DND-41 (cell line): Measurements from ENCODE around the gene GFPT1.

Experiments used
- ATAC-seq: fragments of 200-7000 bp; cut with Tn5 transposase; 3 replicates; pipeline ENCODE4 v1.9.1; 2021; ENCODE audit warnings: low read depth; ENCODE audit not compliant: insufficient read depth
- DNase-seq: peaks from one replicate; pipeline ENCODE4 v3.0.0-alpha.2; 2020
- H2AFZ ChIP-seq: 2 replicates; pipeline ENCODE4 v1.6.0; 2012; ENCODE audit warnings: low read depth, low read length
- H3K27ac ChIP-seq: 2 replicates; pipeline ENCODE4 v1.5.1; 2012; ENCODE audit warnings: low read length, inconsistent platforms
- H3K27me3 ChIP-seq: fragments of 200-600 bp; sonication (generic); 2 replicates; pipeline ENCODE4 v1.6.0; 2012; ENCODE audit warnings: low read length, mild to moderate bottlenecking, inconsistent platforms; ENCODE audit not compliant: insufficient read depth, poor library complexity
- H3K36me3 ChIP-seq: 2 replicates; pipeline ENCODE4 v1.5.1; 2012; ENCODE audit warnings: low read length, inconsistent platforms; ENCODE audit not compliant: insufficient read depth
- H3K4me1 ChIP-seq: 2 replicates; pipeline ENCODE4 v1.5.1; 2012; ENCODE audit warnings: mild to moderate bottlenecking, low read length; ENCODE audit not compliant: insufficient read depth
- H3K4me2 ChIP-seq: 2 replicates; pipeline ENCODE4 v1.6.0; 2012; ENCODE audit warnings: mild to moderate bottlenecking, moderate library complexity, low read length, inconsistent platforms; ENCODE audit not compliant: insufficient read depth
- H3K4me3 ChIP-seq, 2 experiments: fragments of 200-600 bp in 1 of 2; shearing (Covaris generic) in 1 of 2; 2 replicates each; pipeline ENCODE4 v1.5.1; 2012 to 2016; ENCODE audit warnings: inconsistent platforms in 2 of 2, low read length in 2 of 2, mild to moderate bottlenecking in 2 of 2, low read depth in 1 of 2, moderate library complexity in 1 of 2
- H3K79me2 ChIP-seq: 2 replicates; pipeline ENCODE4 v1.6.0; 2012; ENCODE audit warnings: low read length, inconsistent platforms; ENCODE audit not compliant: insufficient read depth
- H3K9ac ChIP-seq: 2 replicates; pipeline ENCODE4 v1.6.0; 2012; ENCODE audit warnings: low read depth, mild to moderate bottlenecking, inconsistent platforms, low read length, moderate library complexity
- H3K9me3 ChIP-seq: 2 replicates; pipeline ENCODE4 v1.5.1; 2012; ENCODE audit warnings: low read length, moderate library complexity, mild to moderate bottlenecking, inconsistent platforms; ENCODE audit not compliant: insufficient read depth, severe bottlenecking
- H4K20me1 ChIP-seq: 2 replicates; pipeline ENCODE4 v1.6.0; 2012; ENCODE audit warnings: low read length; ENCODE audit not compliant: insufficient read depth
- CTCF ChIP-seq: IDR thresholded peaks from 2 replicates; pipeline ENCODE4 v1.5.1; 2012; ENCODE audit warnings: borderline replicate concordance, low read length, moderate library complexity, mild to moderate bottlenecking; ENCODE audit not compliant: poor library complexity, severe bottlenecking; ENCODE audit errors: extremely low read depth
- EZH2 ChIP-seq: IDR thresholded peaks from 3 replicates; pipeline ENCODE4 v1.6.1; 2012; ENCODE audit warnings: borderline replicate concordance, low read depth, mild to moderate bottlenecking, moderate library complexity, low read length, inconsistent platforms; ENCODE audit not compliant: severe bottlenecking

The GFPT1 gene

GRCh38 chr2:69416147-69416546 lies 29.1 kb upstream of the GFPT1 start:
- peaks cover 51% of the 10 kb centered on the region for H3K36me3 ChIP-seq
- H3K9me3 ChIP-seq: no peaks in the 10 kb centered on the region
- no peak overlapping the region for H3K9ac ChIP-seq
- TF ChIP-seq CTCF (no peak), EZH2 (no peak)
- DNase-seq: no peak
- H3K4me1 ChIP-seq: no peaks in the 10 kb centered on the region
- no peak overlapping the region for H3K4me2 ChIP-seq
- H3K27ac ChIP-seq: no peak overlapping the region
- no peak for ATAC-seq
- H2AFZ ChIP-seq: no peak overlapping the region
- H3K27me3 ChIP-seq: no peaks in the 10 kb centered on the region
- H3K79me2 ChIP-seq: no peaks in the 10 kb centered on the region
- no peak overlapping the region for H3K4me3 ChIP-seq
- H4K20me1 ChIP-seq: no peaks in the 10 kb centered on the region

- H4K20me1 ChIP-seq: no peaks in the 10 kb centered on the region
- H3K9ac ChIP-seq: no peak overlapping the region
- H3K4me2 ChIP-seq: no peak overlapping the region
- no peak overlapping the region for H3K4me3 ChIP-seq
- H3K27ac ChIP-seq: no peak overlapping the region
- H3K9me3 ChIP-seq: no peaks in the 10 kb centered on the region
- no peak overlapping the region for H2AFZ ChIP-seq
- H3K79me2 ChIP-seq: no peaks in the 10 kb centered on the region
- H3K4me1 ChIP-seq: no peaks in the 10 kb centered on the region
- DNase-seq: no peak
- H3K27me3 ChIP-seq: no peaks in the 10 kb centered on the region
- TF ChIP-seq EZH2 (no peak), CTCF (no peak)
- ATAC-seq: no peak
- peaks cover 47% of the 10 kb centered on the region for H3K36me3 ChIP-seq
Observed at GRCh38 chr2:69411120-69411519, 24.1 kb upstream of the GFPT1 start.

GRCh38 chr2:69405306-69405705 lies 18.3 kb upstream of the GFPT1 start:
- H3K36me3 ChIP-seq: peaks cover 57% of the 10 kb centered on the region

More at GRCh38 chr2:69405306-69405705, 18.3 kb upstream of the GFPT1 start:
- DNase-seq: no peak
- Histone ChIP-seq H3K27me3 (no peaks in the 10 kb centered on the region), H4K20me1 (no peaks in the 10 kb centered on the region), H3K4me3 (no peak overlapping the region), H3K27ac (no peak overlapping the region), H3K79me2 (no peaks in the 10 kb centered on the region), H3K4me1 (no peaks in the 10 kb centered on the region), H3K9me3 (peaks cover 12% of the 10 kb centered on the region), H3K4me2 (no peak overlapping the region), H3K9ac (no peak overlapping the region), H2AFZ (no peak overlapping the region)
- TF ChIP-seq CTCF (no peak), EZH2 (no peak)
- no peak for ATAC-seq
